ENCODE results near the gene TBX3.

TBX3 gene

DNA sequence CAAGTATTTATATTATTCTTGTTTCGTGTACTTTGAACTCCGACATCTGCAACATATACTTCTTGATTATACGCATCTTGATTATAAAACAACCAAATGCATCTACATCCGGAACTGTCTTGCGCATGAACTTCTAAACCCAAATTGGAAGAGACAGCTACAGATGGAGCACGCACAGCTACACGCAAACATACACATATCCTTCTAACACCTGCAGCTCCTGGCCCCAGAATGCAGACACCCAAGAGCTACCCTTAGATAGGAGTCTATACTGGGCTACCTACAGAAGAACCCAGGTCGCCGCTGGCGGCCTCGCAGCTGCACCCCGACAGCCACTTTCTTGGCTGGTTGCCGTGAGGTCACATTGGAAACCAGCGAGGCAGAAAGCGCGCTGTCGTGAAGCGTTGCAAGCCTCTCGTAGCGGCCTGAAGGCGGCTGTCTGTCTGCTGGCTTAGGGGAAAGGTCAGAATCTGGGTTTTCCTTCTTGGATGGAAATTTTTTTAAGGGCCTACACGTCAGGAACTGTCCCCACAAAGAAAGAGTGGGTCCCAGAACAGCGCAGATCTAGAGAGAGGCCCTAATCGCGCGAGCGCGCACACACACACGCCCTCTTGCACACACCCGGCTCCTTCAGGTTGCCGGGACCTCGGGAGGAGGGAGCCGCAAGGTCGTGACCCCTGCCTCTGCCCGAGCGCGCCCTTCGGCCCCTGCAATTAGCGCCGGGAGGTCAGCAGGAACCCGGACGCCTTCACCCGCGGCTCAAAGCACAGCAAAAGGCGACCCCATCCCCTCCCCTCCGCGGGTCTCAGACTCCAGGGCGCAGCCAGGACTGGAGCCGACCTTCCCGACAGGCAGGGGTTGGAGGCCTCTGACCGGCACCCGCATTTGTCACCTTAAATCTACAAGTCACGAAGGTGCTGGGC is 17.0 kb downstream of the TBX3 start:
- no peak for DNase-seq

DNA sequence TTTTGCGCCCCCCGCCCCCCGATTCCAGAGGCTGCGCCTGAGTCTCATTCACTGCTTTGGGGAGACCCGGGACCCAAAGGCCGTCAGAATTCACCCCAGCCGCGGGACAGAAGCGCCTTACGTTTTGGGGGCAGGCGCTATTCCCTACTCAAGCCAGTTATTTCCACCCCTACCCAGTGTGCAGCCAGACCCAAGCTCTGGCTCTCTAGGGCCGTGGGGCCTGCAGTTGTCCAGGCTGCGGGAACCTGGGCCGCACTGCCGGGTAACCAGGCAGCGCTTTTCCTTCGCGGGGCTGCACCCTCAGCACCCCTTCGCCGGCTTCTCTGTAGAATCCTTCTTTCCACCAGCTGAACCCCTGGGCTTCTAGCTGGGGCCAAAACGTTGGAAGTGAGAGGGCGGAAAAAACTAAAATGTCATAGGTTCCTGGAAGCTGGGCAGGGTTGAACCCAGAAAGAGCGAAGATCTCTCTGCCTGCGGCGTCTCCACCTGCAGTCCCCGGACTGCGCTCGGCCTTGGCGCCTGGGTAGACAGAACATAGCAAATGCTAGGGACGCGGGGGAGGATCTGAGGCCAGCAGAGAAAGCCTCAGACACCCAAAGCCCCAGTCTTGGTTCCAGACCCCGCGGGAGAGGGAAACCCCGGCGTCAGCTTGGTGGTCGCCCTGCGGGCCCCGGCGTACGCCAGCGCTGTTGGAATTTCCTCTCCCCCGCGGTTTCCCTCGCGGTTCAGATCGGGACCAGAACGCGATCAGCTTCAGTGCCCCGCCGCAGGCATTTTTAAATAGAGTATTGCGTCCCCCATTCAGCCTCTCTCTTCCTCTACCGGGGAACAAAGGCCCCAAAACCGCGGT is 18.3 kb downstream of the TBX3 start:
- no peak for DNase-seq

DNA sequence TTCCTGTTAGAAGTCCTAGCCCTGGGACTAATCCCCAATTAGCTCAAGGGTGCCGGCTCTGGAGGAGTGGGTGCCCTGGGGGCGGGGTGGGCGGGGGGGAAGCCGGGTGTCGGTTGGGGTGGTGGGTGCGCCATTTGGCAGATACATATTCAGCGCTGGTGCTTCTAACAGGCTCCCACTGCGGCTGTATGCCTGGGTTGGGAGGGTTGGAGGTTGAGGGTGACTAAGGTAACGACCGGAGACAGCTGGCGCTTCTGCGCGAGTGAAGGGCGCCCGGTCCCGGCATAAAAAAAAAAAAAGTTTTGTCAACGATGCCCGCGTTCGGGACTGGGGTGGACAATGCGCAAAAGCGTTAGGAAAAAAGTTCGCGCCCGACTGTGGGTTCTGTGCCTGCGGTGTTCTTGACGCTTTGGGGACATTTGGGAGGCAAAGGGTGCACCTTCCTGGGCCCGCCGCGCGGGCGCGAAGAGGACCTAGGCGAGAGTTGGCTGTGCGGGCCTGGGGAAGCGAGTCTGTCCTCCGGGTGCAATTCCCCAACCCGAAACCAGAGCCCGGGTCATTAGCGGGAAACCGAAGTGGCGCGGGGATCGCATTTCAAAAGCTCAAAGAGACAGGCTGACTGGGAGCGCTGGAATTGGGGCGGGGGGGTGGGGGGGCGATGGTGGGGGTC is 19.2 kb downstream of the TBX3 start:
- DNase-seq = no peak

DNA sequence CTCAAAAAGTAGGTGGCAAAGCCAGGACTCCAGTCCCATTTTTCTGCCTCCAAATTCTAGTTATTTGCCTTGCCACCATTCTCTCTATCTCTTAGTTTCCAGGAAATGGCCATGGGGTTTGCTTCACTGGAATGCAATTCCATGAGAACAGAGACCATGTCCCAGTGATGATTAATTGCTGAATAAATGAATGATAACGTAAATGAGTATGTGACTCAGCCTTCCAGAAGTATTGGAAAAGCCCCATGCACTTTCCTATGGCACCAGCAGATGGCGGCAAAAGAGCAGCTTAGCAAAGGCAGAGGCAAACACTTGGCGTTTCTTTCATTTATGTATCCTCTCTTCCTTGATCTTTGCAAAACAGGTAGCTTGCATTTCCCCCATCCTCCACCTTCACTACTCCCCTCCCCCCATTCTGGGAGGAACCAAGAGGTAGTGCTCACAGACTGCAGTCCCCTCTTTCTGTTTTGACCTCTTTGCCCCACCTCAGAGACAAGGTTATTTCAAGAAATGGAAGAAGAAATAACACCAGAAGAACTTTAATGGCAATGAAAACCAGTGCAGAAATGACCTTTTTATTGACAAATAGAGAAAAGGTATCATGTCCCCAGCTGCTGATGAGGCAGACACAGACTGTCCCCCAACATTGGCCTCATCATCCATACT is 21.3 kb downstream of the TBX3 start:
- DNase-seq = peak in 1 of 2 donors; percentile 78

DNA sequence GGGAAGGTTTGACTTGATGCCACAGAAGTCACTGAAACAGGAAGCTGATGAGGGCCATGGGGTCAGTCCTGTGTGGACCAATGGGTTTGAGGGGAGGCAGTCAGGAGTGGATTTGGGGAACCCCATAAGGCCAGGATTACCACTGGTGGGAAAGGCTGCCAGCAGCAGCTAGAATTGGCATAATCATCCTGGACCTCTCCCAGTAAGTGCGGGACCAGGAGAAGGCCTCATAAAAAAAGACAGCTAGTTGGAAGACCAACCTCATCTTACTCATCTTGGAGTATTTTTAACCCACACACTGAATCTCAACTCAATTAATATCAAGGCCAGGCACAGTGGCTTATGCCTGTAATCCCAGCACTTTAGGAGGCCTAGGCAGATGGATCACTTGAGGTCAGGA is 22.7 kb downstream of the TBX3 start:
- DNase-seq = no peak

DNA sequence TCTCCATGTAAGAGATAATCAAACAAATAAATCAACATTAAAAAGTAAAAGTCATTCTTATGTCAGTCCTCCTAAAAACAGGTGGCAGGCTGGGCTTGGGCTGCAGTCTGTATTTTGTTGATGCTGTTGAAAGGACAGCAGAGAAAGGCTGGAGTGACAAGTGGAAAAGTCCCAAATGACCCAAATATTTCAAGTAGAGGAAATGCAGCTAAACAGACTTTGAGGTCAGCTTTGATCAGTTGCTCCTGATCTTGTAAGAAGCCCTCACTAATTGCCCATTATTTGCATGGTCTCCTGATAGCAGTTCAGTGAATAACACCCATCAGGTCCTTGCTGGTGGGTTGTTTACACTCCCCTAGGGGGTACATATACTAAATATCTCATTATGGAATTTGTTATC is 24.9 kb downstream of the TBX3 start:
- DNase-seq = no peak

DNA sequence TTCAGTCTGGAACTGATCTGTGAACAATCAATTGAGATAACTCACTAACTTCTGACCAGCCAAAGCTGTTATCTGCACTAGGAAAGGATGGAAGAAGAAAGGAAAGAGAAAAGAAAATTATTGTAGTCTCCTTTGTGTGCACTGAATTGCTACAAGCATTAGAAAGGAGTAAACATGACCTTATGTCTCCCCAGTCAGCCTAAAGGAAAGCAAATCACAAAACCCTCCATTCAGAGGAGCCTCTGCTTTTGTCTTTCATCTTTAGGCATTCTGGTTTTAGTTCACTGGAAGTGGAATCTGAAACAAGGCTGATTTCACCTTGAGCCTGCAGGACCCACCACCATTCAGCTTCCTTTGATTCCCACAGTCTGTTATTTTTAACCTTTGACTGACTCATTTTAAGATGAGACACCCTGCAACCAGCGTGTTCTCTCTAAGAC is 26.0 kb downstream of the TBX3 start:
- no peak for DNase-seq

DNA sequence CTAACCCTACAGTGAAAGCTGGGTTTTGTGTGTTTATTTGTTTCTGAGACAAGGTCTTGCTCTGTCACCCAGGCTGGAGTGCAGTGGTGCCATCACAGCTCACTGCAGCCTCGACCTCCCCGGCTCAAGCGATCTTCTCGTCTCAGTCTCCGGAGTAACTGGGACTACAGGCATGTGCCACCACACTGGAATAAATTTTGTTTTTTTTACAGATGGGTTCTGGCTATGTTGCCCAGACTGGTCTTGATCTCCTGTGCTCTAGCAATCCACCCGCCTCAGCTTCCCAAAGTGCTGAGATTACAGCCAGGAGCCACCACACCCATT is 26.4 kb downstream of the TBX3 start:
- DNase-seq = no peak

DNA sequence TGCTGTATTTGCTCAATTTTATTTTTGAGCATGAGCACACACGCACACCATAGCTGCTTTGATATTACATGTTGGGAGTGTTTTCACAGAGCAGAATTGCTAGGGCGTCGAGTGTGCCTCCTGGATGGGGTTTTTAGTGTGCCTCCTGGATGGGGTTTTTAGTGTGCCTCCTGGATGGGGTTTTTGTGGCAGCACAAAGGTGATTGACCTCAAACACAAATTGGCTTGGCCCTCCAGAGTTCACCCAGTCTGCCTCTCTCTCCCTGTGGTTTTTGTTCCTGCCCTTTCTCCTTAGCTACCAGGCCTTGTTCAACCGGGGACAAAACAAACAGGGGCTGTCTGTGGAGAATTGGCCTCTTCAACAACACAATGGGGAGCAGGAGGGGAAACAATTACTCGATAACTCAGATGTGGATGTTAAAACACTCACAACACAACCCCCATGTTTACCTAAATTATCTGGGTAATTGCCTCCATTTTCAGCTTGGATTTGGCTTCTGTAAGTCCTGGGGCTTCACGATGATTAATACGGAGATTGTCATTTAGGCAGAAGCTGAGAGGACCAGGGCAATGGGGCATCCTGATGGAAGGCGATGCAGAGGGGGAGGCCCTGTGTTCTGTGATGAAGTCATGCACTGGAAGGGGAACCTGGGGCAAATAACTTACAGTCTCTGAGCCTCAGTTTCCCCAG is 26.9 kb downstream of the TBX3 start:
- DNase-seq = no peak

DNA sequence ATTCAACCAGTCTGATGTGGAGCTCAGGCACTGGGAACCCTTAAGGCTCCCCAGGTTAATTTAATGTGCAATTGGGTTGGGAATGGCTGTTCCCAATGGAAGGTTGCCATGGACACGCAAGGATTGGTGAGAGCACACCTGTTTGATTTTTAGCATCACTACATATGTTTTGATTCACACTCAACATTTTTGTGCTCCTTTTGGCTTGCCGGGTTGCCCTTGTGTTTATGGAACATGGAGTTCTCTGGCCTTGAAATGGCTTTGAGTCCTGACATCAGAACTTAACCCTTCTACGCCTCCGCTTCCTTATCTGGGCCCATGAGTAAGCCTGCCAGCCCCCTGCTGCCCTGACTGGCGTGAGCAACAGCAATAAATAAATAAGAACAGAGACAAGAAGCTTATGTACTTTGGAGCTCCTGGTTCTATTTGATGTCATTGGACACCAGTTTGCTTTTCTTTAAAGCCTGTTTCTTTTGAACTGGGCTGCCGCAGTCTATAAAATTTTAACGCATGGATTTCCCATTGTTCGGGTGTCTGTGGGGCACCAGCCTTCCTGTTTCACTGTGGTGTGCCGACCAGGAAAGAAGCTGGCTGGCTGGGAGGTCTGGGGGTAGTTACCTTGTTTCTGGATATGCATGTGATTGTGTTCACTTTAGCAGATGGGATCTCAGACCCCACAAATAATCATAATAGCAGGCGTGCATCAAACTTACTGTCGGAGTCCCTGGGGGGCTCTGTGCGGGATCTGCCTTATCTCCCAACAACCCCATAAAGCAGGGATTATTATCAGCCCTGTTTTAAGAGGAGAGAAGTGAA is 27.8 kb downstream of the TBX3 start:
- DNase-seq = no peak

DNA sequence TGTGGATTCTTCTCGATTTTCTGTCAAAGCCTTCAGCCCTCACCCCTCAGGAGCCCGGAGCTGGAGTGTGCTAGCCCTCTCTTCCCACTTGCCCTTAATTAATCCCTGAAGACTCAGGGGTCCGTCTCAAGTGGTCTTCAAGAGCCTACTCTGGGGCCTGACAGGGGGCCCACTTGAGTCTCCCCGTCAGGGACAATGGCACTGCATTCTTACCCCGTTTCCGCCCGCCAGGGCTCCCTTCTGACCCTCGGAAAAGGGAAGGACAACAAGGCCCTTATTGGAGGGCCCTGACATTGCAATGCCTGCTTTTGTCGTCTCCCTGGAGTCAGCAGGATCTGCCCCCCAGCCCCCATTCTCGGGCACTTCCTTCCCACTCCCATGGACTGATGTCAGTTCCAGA is 34.4 kb downstream of the TBX3 start:
- DNase-seq = no peak

DNA sequence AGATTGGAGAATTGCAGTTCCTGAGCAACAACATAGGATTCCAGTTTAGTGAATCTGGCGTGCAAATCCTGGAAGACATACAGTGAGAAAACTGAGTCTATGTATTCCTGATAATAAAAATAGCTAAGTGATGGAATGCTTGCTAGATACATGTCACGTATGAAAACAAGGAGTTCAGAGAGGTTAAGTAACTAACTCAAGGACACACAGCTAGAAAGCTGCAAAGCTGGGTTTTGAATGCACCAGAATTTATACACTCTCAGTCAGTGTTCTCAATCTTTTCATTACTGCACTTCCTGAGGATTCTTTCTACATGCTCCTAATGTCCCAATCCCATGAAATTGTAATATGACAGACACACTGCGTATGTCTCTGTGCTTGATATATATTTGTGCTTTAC is 35.3 kb downstream of the TBX3 start:
- no peak for DNase-seq

DNA sequence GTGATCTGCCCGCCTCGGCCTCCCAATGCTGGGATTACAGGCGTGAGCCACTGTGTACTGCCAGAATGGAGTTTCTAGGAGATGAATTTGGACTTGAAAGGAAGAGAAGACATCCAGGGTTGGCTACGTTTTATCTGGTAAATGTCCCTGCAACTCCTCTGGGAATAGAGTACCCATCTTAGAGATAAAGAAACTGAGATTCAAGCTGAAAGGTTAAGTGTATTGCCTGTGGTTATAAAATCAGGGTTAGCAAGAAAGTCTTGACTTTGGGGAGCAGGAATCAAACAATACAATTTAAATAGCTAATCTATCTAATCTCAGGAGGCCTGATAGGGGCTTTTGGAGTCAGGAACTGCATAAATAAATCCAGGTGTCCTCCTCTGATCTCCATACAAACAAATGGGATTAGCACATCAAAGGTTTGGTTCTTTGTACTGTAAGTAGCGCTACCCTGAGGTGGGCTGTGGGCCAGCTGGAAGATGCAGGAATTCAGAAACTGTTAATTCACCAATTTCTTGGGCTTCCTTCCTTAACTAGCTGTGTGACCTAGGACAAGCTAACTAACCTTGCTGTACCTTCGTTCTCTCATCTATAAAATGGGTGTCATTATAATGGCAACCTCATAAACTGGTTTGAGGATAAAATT is 45.1 kb downstream of the TBX3 start:
- DNase-seq = no peak

DNA sequence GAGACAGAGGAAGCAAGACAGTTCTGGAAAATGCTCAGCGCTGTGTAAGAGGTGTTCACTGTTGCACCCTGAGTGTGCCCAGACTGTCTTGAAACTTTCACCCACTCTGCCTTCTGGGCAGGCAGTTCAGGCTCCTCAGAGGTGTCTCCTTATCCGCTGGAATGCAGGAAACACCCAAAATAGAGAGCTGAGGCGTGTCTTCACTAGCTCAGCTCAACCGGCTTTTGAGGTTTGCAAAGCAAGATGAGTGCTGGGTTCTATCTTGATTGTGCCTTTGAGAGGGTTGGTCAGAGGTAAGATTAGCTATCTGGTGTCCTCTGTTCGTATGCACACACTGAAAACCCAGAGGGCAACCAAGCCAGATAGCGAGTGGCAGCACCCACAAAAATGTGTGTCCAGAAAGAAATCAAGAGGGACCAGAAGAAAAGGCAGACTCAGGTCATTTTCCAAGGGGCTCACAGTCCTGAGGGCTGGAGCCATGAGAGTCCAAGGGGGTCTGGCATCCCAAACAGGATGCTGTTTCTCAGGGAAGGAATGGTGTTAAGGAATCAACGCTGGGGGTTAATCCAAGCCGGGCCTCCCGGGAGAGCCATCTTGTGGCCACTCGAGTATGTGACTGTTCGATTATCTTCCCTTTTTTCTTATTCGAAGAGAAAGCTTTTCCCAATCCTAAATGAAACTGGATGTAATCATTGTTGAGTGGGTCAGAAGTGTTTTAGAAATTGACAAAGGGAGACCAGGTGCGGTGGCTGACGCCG is 47.1 kb downstream of the TBX3 start:
- peak in 1 of 2 donors; percentile 1 for DNase-seq

DNA sequence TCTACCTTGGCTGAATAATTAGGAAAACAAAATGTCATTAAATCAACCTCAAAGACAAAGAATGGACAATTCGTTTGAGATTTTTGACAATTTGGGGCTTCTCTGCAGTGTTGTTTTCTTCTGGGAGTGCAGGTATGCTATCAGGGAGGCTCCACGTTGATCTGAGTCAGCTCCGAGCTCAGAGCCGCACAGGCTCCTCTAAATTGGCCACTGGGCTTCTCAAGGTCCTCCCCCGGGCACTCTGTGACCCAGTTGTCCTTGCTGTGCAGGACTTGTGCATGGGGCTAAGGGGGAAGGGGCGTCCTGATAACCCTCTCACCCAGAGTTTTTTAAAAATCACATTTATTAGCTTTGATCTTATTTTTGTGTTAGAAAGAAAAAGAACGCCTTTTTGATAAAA is 52.7 kb downstream of the TBX3 start:
- DNase-seq = no peak

DNA sequence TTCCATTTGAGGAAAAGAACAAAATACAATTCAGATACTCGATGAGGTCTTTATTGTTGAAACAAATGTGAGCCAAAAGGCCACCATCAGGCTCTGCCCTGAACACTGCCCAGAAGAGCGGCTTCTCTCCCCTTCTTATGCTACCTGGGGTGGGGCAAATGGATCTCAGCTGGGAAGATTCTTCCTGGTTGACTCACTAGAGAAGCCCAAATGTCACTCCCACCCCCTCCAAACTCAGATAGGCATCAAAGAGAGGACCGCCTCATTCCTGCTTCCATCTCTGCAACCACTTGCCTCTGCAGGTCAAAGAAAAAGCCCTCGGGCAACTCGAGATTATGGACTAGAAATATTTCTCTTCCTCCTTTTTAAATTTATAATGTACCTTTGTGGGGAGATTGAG is 55.8 kb downstream of the TBX3 start:
- DNase-seq = no peak

DNA sequence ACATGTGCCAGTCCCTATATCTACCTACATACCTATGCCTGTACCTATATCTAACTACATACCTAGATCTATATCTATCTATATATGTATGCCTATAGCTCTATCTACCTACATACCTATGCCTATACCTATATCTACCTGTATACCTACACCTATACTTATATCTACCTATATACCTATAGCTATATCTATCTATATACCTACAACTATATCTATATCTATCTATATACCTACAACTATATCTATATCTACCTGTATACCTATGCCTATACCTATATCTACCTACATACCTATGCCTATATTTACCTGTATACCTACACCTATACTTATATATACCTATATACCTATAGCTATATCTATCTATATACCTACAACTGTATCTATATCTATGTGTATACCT is 56.6 kb downstream of the TBX3 start:
- no peak for DNase-seq

DNA sequence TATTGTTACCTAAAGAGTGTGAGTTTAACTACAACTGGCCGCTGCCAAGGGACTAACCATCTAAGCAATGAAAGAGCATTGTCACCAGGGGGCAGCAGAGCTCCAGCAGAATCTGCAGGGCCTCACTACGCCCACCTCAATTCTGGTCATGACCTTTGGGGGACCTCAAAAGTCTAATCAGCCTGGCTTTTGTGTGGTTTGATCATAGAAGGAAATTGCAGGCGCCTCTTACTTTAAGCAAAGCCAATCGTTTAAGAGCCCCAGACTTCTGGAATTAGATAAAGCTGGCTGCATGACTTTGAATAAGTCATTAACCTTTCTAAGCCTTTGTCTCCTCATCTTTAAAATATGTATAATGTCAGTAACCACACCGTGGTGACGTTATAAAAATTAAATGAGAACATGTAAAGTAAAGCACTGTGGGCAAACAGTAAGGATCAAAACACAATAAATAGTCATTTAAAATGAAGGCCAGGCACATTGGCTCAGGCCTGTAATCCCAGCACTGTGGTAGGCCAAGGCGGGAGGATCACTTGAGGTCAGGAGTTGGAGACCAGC is 58.6 kb downstream of the TBX3 start:
- DNase-seq = peak; percentile 22 to 54

DNA sequence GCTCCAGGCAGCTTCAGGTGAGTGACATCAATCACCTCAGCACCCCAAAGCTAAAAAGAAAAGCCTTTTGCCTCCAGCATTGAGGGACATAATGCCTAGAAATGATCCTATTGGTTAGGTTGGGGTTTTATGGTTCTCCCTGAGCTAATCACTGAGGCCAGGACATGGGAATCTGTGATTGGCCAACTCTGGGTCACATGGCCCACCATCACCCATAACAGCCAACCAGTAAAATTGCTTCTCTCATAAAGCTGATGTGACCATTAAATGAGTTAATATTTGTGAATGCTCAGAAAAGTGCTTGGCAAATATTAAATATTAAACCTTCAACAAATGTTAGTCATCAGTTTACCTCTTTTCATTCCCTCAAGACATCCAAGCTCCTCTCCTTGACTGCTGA is 60.2 kb downstream of the TBX3 start:
- DNase-seq = no peak
